Esophagus squamous epithelium (tissue), 4 donors: ENCODE data around the gene CALN1.

ENCODE experiments used
- CTCF ChIP-seq, 6 experiments: fragments of 450-650 bp in 4 of 6; fragments of 200-600 bp in 2 of 6; sonication (generic) in 2 of 6; IDR thresholded peaks; one replicate each; pipeline ENCODE4 v1.5.1; 2016 to 2019; ENCODE audit warnings: antibody characterized with exemption in 6 of 6, mild to moderate bottlenecking in 4 of 6, moderate library complexity in 4 of 6
- POLR2A ChIP-seq, 4 donors: fragments of 450-650 bp; IDR thresholded peaks; one replicate each; pipeline ENCODE4 v1.6.1; 2017; ENCODE audit warnings: antibody characterized with exemption in 4 of 4, mild to moderate bottlenecking in 4 of 4, moderate library complexity in 3 of 4

GRCh38 chr7:71982851-71983250 lies 429.3 kb downstream of the CALN1 start:
- TF ChIP-seq POLR2A (IDR thresholded peaks at IDR 0.05) (no peak), CTCF (IDR thresholded peaks at IDR 0.05) (no peak)
